IPS-18c (cell line): Measurements from ENCODE around the gene EFNA1.

Experiments
- H3K4me3 ChIP-seq: 2 replicates; pipeline ENCODE4 v1.7.0; 2013; ENCODE audit warnings: low read depth, mild to moderate bottlenecking, low read length, moderate library complexity; ENCODE audit not compliant: insufficient read depth
- H3K9me3 ChIP-seq: one replicate; pipeline ENCODE4 v1.6.1; 2013; ENCODE audit warnings: mild to moderate bottlenecking, low read length, moderate library complexity; ENCODE audit not compliant: control insufficient read depth, insufficient read depth

Gene EFNA1

GRCh38 chr1:155175927-155176371 is 48.3 kb downstream of the EFNA1 start:
- no peaks in the 10 kb centered on the region for H3K9me3 ChIP-seq
- H3K4me3 ChIP-seq = no peak overlapping the region

- Histone ChIP-seq H3K9me3 (no peaks in the 10 kb centered on the region), H3K4me3 (no peak overlapping the region)
Measured at GRCh38 chr1:155176544-155177071, 48.9 kb downstream of the EFNA1 start.

- Histone ChIP-seq H3K9me3 (no peaks in the 10 kb centered on the region), H3K4me3 (no peak overlapping the region)
Measured at GRCh38 chr1:155177192-155177917, 49.7 kb downstream of the EFNA1 start.

- no peak overlapping the region for H3K4me3 ChIP-seq
- no peaks in the 10 kb centered on the region for H3K9me3 ChIP-seq
Measured at GRCh38 chr1:155177918-155178281, 50.2 kb downstream of the EFNA1 start.

- H3K9me3 ChIP-seq = no peaks in the 10 kb centered on the region
- no peak overlapping the region for H3K4me3 ChIP-seq
Measured at GRCh38 chr1:155178441-155179111, 50.9 kb downstream of the EFNA1 start.

- Histone ChIP-seq H3K4me3 (no peak overlapping the region), H3K9me3 (no peaks in the 10 kb centered on the region)
Measured at GRCh38 chr1:155179112-155180031, 51.7 kb downstream of the EFNA1 start.

GRCh38 chr1:155181371-155182051 is 53.8 kb downstream of the EFNA1 start:
- Histone ChIP-seq H3K4me3 (no peak overlapping the region), H3K9me3 (no peaks in the 10 kb centered on the region)

GRCh38 chr1:155182052-155182550 is 54.4 kb downstream of the EFNA1 start:
- Histone ChIP-seq H3K4me3 (no peak overlapping the region), H3K9me3 (no peaks in the 10 kb centered on the region)

- H3K9me3 ChIP-seq = no peaks in the 10 kb centered on the region
- no peak overlapping the region for H3K4me3 ChIP-seq
Measured at GRCh38 chr1:155183775-155184221, 56.1 kb downstream of the EFNA1 start.

- no peaks in the 10 kb centered on the region for H3K9me3 ChIP-seq
- no peak overlapping the region for H3K4me3 ChIP-seq
Measured at GRCh38 chr1:155184351-155184811, 56.7 kb downstream of the EFNA1 start.
